ENCODE measurements around the gene OR2L3. TPM values are rescaled to one million over a fixed set of nuclear protein-coding genes. Genes with fewer than 3 reads are reported as not detected.

The OR2L3 gene
- total RNA-seq, 2 donors from 2014 or later: not detected

GRCh38 chr1:248111157-248111556, 64.5 kb downstream of the OR2L3 start:
- no peak overlapping the region for H3K4me3 ChIP-seq
- H3K9me3 ChIP-seq: peaks cover 4 to 28% of the 10 kb centered on the region in 2 donors
- no peak for TF ChIP-seq CTCF (IDR thresholded peaks at IDR 0.05)
- H3K36me3 ChIP-seq: no peaks in the 10 kb centered on the region
- no peak for DNase-seq (ENCODE audit: low spot score)
- no peaks in the 10 kb centered on the region for H3K4me1 ChIP-seq
- no peak overlapping the region for H3K27ac ChIP-seq
- no peaks in the 10 kb centered on the region for H3K27me3 ChIP-seq

Other genes with a start within 250 kb of the OR2L3 start
- not detected for gene OR14A16, start 222.7 kb upstream of the OR2L3 start, total RNA-seq
- not detected for gene OR11L1, start 204.9 kb upstream of the OR2L3 start, total RNA-seq
- 1 to 10 TPM; 2.6 to 8.6 TPM for gene TRIM58, start 189.6 kb upstream of the OR2L3 start, total RNA-seq
- gene OR2W3, start 151.2 kb upstream of the OR2L3 start, total RNA-seq: 1 to 10 TPM in 1 of 2 donors, not detected in 1; 3.0 TPM
- gene OR2T8, start 126.6 kb upstream of the OR2L3 start, total RNA-seq: not detected
- gene OR2AJ1, start 121.9 kb upstream of the OR2L3 start, total RNA-seq: not detected
- gene OR2L8, start 98.0 kb upstream of the OR2L3 start, total RNA-seq: not detected
- gene OR2AK2, start 81.6 kb upstream of the OR2L3 start, total RNA-seq: not detected
- not detected for gene OR2L5, start 33.2 kb upstream of the OR2L3 start, total RNA-seq
- not detected for gene OR2L2, start 16.8 kb upstream of the OR2L3 start, total RNA-seq
- not detected for gene OR2L13, start 48.3 kb downstream of the OR2L3 start, total RNA-seq
- not detected for gene OR2M5, start 98.3 kb downstream of the OR2L3 start, total RNA-seq
- not detected for gene OR2M2, start 128.0 kb downstream of the OR2L3 start, total RNA-seq
- not detected for gene OR2M3, start 150.4 kb downstream of the OR2L3 start, total RNA-seq
- not detected for gene OR2M4, start 184.6 kb downstream of the OR2L3 start, total RNA-seq
- gene OR2T33, start 231.1 kb downstream of the OR2L3 start, total RNA-seq: not detected